Upper lobe of right lung (tissue), 1 donor: Measurements from ENCODE around the gene SLC44A4. TPM values are rescaled to one million over a fixed set of nuclear protein-coding genes. Genes with fewer than 3 reads are reported as not detected.
A peak's percentile ranks its signal among the peaks of the same experiment; 100 is the strongest.

Source experiments
- ATAC-seq: fragments of 200-7000 bp; cut with Tn5 transposase; one replicate; pipeline ENCODE4 v1.9.1; 2020; ENCODE audit warnings: mild to moderate bottlenecking, moderate library complexity
- DNase-seq: peaks from one replicate; pipeline ENCODE4 v3.0.0-alpha.2; 2020
- H3K27ac ChIP-seq: fragments of 200-600 bp; one replicate; pipeline ENCODE4 v1.8.0; 2022
- H3K27me3 ChIP-seq: fragments of 200-600 bp; one replicate; pipeline ENCODE4 v1.8.0; 2022; ENCODE audit warnings: mild to moderate bottlenecking
- H3K36me3 ChIP-seq: fragments of 200-600 bp; one replicate; pipeline ENCODE4 v1.8.0; 2022
- H3K4me1 ChIP-seq: fragments of 200-600 bp; one replicate; pipeline ENCODE4 v1.8.0; 2022
- H3K4me3 ChIP-seq: fragments of 200-600 bp; one replicate; pipeline ENCODE4 v1.8.0; 2022; ENCODE audit warnings: mild to moderate bottlenecking
- H3K9me3 ChIP-seq: fragments of 200-600 bp; one replicate; pipeline ENCODE4 v1.8.0; 2022
- intact Hi-C: fragments of 100-400 bp; cut with DNase I; formaldehyde crosslinking; loops from one replicate; pipeline ENCODE4 v1.11.0; 2022
- total RNA-seq: library from RNA; stranded (reverse); fragmentation: NEBNext Ultra II Directional; extraction: Animal tissue kit (Norgen Biotek cat#: 25700); gene quantifications from one replicate; pipeline ENCODE4 v1.2.1, GENCODE V29; 2021
- TF ChIP-seq, protein P1 (sequence below): fragments of 200-600 bp; IDR thresholded peaks from one replicate; pipeline ENCODE4 v1.8.0; 2022; ENCODE audit warnings: antibody characterized with exemption
- donor health status: DM: no; HTN: yes; CAD: no; lungs with severe emphysema.

Gene SLC44A4
- total RNA-seq, 1 donor from 2014 or later = 23.1 TPM

DNA sequence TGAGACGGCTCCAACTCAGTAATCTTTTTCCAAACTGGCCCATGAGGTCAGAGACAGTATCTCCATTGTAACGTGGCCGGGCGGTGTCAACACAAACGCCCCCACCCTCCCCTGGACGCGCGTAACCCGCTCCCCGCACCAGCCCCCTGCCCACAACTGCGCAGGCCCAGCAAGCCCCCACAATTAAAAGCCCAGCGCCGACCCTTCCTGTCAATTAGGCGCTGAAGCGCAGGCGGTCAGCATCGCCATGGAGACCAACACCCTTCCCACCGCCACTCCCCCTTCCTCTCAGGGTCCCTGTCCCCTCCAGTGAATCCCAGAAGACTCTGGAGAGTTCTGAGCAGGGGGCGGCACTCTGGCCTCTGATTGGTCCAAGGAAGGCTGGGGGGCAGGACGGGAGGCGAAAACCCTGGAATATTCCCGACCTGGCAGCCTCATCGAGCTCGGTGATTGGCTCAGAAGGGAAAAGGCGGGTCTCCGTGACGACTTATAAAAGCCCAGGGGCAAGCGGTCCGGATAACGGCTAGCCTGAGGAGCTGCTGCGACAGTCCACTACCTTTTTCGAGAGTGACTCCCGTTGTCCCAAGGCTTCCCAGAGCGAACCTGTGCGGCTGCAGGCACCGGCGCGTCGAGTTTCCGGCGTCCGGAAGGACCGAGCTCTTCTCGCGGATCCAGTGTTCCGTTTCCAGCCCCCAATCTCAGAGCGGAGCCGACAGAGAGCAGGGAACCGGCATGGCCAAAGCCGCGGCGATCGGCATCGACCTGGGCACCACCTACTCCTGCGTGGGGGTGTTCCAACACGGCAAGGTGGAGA is 63.6 kb downstream of the SLC44A4 start, which contains the start of the genes HSPA1A and HSPA1L:
Gene HSPA1A (plus strand): TSS at position 519 of the 814 bp plus-strand sequence. CDS start 214 bp downstream, at position 733.
Gene HSPA1L (minus strand): TSS at position 259 of the 814 bp plus-strand sequence. CDS start 3,311 bp downstream, outside the sequence.
- Histone ChIP-seq H3K9me3 (no peaks in the 10 kb centered on the region), H3K36me3 (no peaks in the 10 kb centered on the region), H3K27me3 (no peaks in the 10 kb centered on the region), H3K4me3 (peak within 1 kb of the TSS; percentile 67), H3K27ac (peak within 1 kb of the TSS; percentile 96), H3K4me1 (peaks cover 35% of the 10 kb centered on the region)
- DNase-seq (peak; percentile 94), ATAC-seq (peak; percentile 89)
- TF ChIP-seq, protein P1, sequence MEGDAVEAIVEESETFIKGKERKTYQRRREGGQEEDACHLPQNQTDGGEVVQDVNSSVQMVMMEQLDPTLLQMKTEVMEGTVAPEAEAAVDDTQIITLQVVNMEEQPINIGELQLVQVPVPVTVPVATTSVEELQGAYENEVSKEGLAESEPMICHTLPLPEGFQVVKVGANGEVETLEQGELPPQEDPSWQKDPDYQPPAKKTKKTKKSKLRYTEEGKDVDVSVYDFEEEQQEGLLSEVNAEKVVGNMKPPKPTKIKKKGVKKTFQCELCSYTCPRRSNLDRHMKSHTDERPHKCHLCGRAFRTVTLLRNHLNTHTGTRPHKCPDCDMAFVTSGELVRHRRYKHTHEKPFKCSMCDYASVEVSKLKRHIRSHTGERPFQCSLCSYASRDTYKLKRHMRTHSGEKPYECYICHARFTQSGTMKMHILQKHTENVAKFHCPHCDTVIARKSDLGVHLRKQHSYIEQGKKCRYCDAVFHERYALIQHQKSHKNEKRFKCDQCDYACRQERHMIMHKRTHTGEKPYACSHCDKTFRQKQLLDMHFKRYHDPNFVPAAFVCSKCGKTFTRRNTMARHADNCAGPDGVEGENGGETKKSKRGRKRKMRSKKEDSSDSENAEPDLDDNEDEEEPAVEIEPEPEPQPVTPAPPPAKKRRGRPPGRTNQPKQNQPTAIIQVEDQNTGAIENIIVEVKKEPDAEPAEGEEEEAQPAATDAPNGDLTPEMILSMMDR = no peak
- intact Hi-C loops = no loop called here

DNA sequence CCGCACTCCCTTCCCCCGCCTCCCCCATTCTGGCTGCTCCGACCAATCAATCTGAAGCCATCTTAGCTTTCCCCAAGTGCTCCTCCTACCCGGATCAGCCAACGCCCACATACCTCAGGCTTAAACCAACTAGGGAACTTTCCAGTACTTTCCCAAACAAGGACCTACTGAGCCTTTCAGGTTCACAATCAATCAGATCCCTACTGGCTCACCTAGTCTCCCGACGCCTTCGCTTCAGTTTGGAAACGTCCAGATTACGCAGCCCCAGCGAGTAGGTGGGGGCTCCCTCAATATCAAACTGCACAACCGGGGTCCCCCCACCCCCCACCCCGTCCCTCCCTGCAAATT is 64.1 kb downstream of the SLC44A4 start:
- no peaks in the 10 kb centered on the region for H3K9me3 ChIP-seq
- peaks cover 30% of the 10 kb centered on the region for H3K4me1 ChIP-seq
- ATAC-seq = peak; percentile 91
- peak overlapping the region; percentile 96 for H3K27ac ChIP-seq
- no peaks in the 10 kb centered on the region for H3K27me3 ChIP-seq
- peak; percentile 95 for DNase-seq
- no peaks in the 10 kb centered on the region for H3K36me3 ChIP-seq
- intact Hi-C loops = no loop called here
- H3K4me3 ChIP-seq = peak overlapping the region; percentile 67
- TF ChIP-seq, protein P1 = no peak

DNA sequence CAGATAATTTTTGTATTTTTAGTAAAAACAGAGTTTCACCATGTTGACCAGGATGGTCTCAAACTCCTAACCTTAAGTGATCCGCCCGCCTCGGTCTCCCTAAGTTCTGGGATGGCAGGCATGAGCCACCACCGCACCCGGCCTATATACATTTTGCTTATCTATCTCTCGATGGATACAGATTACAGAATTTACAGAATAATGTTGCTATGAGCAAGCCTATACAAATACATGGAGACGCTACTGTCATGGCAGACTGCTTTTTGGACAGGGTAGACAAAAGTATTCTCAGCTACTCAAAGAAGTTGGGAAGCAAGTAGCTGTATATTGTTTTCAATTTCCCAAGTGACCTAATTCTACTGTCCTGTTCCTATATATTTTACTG is 65.3 kb downstream of the SLC44A4 start:
- peak; percentile 55 for DNase-seq
- no peaks in the 10 kb centered on the region for H3K9me3 ChIP-seq
- no peaks in the 10 kb centered on the region for H3K36me3 ChIP-seq
- ATAC-seq = no peak
- intact Hi-C loops = no loop called here
- no peaks in the 10 kb centered on the region for H3K27me3 ChIP-seq
- peak overlapping the region; percentile 96 for H3K27ac ChIP-seq
- TF ChIP-seq, protein P1 = no peak
- H3K4me1 ChIP-seq = peaks cover 18% of the 10 kb centered on the region
- H3K4me3 ChIP-seq = peak overlapping the region; percentile 67

Other genes starting within 250 kb of the SLC44A4 start
- 238 TPM for gene BAG6, start 226.3 kb downstream of the SLC44A4 start, total RNA-seq
- 2.6 TPM for gene APOM, start 223.1 kb downstream of the SLC44A4 start, total RNA-seq
- gene C6orf47, start 218.2 kb downstream of the SLC44A4 start, total RNA-seq = 25.6 TPM
- 13.9 TPM for gene GPANK1, start 214.0 kb downstream of the SLC44A4 start, total RNA-seq
- 114 TPM for gene CSNK2B, start 212.9 kb downstream of the SLC44A4 start, total RNA-seq
- 12.6 TPM for gene LY6G5B, start 209.0 kb downstream of the SLC44A4 start, total RNA-seq
- gene LY6G5C, start 197.9 kb downstream of the SLC44A4 start, total RNA-seq = 3.4 TPM
- 55.8 TPM for gene ABHD16A, start 175.7 kb downstream of the SLC44A4 start, total RNA-seq
- gene LY6G6F, start 172.1 kb downstream of the SLC44A4 start, total RNA-seq = not detected
- gene LY6G6D, start 163.6 kb downstream of the SLC44A4 start, total RNA-seq = not detected
- gene LY6G6C, start 157.3 kb downstream of the SLC44A4 start, total RNA-seq = not detected
- gene MPIG6B, start 155.6 kb downstream of the SLC44A4 start, total RNA-seq = 1.1 TPM
- 71.2 TPM for gene DDAH2, start 149.7 kb downstream of the SLC44A4 start, total RNA-seq
- gene CLIC1, start 142.5 kb downstream of the SLC44A4 start, total RNA-seq = 286 TPM
- 11.2 TPM for gene MSH5, start 139.0 kb downstream of the SLC44A4 start, total RNA-seq
- 2.6 TPM for gene SAPCD1, start 116.3 kb downstream of the SLC44A4 start, total RNA-seq
- gene VWA7, start 101.7 kb downstream of the SLC44A4 start, total RNA-seq = 3.4 TPM
- 53.0 TPM for gene VARS1, start 83.2 kb downstream of the SLC44A4 start, total RNA-seq
- 30.8 TPM for gene LSM2, start 72.0 kb downstream of the SLC44A4 start, total RNA-seq
- 2.0 TPM for gene HSPA1L, start 63.7 kb downstream of the SLC44A4 start, total RNA-seq
- 150 TPM for gene HSPA1A, start 63.5 kb downstream of the SLC44A4 start, total RNA-seq
- gene HSPA1B, start 51.3 kb downstream of the SLC44A4 start, total RNA-seq = 112 TPM
- gene NEU1, start 16.2 kb downstream of the SLC44A4 start, total RNA-seq = 81.0 TPM
- 36.0 TPM for gene EHMT2, start 18.7 kb upstream of the SLC44A4 start, total RNA-seq
- gene ZBTB12, start 23.1 kb upstream of the SLC44A4 start, total RNA-seq = 3.5 TPM
- gene C2, start 48.7 kb upstream of the SLC44A4 start, total RNA-seq = 282 TPM
- 74.9 TPM for gene CFB, start 67.1 kb upstream of the SLC44A4 start, total RNA-seq
- gene NELFE, start 80.0 kb upstream of the SLC44A4 start, total RNA-seq = 43.9 TPM
- 58.8 TPM for gene SKIC2, start 80.2 kb upstream of the SLC44A4 start, total RNA-seq
- gene DXO, start 93.1 kb upstream of the SLC44A4 start, total RNA-seq = 20.5 TPM
- 200 TPM for gene C4A, start 103.1 kb upstream of the SLC44A4 start, total RNA-seq
- gene C4B, start 135.8 kb upstream of the SLC44A4 start, total RNA-seq = 166 TPM
- 0.61 TPM for gene CYP21A2, start 159.4 kb upstream of the SLC44A4 start, total RNA-seq
- 162 TPM for gene TNXB, start 230.3 kb upstream of the SLC44A4 start, total RNA-seq
- 78.1 TPM for gene ATF6B, start 249.2 kb upstream of the SLC44A4 start, total RNA-seq